HG03558 (cell line): Measurements from ENCODE around the gene IGLL5.

Experiments
- ATAC-seq: cut with Tn5 transposase; IDR thresholded peaks from one replicate; pipeline ENCODE4 v1.9.1; 2021; ENCODE audit warnings: moderate number of reproducible peaks; ENCODE audit not compliant: unreplicated experiment; ENCODE audit errors: extremely low read depth

IGLL5 gene

GRCh38 chr22:22882033-22882717, 5.4 kb upstream of the IGLL5 start:
- ATAC-seq, result no peak

DNA sequence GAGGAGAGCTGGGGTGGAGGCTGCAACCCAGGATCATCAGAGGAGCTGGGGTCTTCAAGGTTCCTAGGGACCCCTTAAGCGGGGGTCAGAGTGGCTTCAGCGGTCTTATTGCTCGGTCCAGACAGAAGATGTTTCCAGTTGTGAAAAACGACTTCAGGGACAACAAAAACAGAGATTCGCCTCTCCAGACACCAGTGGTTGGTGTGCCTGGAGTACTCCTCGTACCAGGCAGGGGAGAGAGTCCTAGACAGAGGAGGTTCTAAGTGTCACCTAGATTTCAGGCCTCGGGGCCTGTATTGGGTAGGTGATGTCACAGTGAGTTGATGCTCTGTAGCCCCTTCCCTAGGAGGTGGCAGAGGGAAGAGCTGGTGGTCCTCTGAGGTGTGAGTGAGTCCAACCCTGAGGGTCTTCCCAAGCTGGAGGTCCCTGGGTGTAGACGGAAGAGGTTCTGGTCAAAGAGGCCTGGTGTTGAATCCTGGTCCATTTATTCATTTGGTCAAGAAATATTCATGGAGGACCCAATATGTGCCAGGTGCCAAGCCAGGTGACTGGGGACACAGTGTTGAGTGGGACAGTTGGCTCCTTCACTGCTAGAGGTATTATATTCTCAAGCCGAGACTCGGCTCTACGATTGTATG, 4.4 kb upstream of the IGLL5 start:
- no peak for ATAC-seq

GRCh38 chr22:22884010-22884887, 3.4 kb upstream of the IGLL5 start:
- no peak for ATAC-seq

GRCh38 chr22:22884888-22885840, 2.5 kb upstream of the IGLL5 start:
- peak; percentile 38 for ATAC-seq

DNA sequence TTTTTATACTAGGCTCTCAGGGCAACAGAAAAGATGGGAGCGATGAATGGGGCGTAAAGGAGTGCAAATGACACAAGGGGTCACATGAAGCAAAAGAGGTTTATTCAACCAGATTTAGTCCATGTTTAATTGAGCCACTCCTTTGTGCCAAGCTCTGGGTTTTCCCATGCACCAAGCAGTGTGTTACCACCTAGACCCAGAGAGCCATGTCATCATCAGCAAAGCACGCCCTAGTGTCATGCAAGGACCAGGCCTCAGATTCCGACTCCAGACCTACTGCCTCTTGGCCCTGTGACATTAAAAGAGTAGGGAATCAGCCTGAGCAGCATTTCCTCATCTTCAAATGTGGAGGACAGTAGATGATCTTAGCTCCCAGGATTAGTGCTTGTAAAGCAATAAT, 1.1 kb upstream of the IGLL5 start:
- ATAC-seq, result no peak

- ATAC-seq, result no peak
Measured at GRCh38 chr22:22888571-22889353, 1.1 kb downstream of the IGLL5 start.

- ATAC-seq, result no peak
Measured at GRCh38 chr22:22890085-22890484, 2.5 kb downstream of the IGLL5 start.

DNA sequence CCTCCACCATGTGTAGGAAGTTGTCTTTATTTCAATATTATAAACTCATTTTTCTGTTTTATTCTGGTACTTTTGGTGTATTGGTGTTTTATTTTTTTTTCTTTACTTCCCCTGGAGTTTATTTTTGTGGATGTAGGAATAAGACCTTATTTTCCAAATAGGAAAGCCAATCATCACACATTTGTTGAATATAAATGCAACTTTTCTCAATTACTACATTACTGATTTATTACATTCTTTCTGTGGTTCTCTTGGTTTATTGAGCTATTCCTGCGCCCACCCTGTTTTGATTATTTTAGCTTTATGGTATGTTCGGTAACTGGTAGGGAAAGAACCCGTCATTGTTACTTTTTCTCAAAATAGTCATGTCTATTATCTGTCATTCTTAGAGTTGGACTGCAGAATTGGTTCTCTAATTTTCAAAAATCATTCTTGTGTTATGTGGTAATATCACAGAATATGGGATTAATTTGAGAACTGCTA, 3.6 kb downstream of the IGLL5 start:
- ATAC-seq, result no peak

GRCh38 chr22:22892096-22893052, 4.8 kb downstream of the IGLL5 start:
- ATAC-seq, result no peak

GRCh38 chr22:22893077-22893805, 5.6 kb downstream of the IGLL5 start:
- no peak for ATAC-seq

GRCh38 chr22:22893891-22894739, 6.5 kb downstream of the IGLL5 start:
- ATAC-seq, result no peak

DNA sequence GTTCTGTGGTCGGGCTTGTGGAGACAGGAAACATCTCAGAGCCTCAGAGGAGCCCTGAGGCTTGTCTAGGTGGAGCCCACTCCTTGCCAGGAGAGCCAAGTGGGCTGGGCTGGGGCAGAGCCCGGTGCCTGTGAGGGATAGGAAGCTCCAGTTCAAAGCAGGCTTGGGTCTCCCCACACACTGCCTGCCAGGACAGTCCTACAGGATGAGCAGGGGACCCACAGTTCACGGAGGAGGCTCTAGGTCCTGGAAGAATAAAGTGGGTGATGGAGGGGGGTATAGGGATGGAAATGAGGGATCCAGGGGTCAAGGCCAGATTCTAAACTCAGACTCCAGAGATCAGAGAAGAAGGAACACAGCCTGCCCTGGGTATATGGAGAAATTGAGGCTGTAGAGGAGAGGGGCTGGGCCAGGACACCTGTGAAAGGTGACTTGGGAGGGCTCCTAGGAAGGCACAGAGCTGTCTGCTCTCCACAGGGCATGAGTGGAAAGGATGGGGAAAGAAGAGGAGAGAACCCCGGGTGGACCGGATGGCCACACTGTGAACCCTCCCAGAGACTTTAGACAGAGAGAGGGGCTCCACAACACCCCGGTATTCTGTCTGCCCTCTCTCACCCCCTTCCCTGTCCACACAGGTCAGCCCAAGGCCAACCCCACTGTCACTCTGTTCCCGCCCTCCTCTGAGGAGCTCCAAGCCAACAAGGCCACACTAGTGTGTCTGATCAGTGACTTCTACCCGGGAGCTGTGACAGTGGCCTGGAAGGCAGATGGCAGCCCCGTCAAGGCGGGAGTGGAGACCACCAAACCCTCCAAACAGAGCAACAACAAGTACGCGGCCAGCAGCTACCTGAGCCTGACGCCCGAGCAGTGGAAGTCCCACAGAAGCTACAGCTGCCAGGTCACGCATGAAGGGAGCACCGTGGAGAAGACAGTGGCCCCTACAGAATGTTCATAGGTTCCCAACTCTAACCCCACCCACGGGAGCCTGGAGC, 7.4 kb downstream of the IGLL5 start:
- no peak for ATAC-seq

- ATAC-seq, result no peak
Measured at GRCh38 chr22:22895776-22896445, 8.3 kb downstream of the IGLL5 start.

- ATAC-seq, result no peak
Measured at GRCh38 chr22:22896601-22897000, 9.0 kb downstream of the IGLL5 start.

DNA sequence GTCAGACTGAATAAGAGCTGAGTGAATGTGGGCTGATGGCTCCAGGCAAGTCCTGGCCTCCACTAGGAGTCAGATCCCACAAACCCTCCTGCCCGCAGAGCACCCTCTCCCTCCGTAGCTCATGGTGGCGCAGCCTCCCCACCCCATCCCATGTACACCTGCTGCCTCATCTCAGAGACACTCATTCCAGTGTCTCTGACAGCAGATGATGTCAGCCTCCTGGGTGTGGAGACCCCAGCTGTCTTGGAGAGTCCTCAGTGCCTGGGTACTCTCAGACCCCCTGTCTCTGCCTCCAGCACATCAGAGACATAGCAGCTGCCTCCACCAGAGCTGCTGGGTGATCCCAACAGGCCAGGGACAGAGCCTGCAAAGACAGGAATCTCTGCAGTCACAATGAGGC, 9.5 kb downstream of the IGLL5 start:
- no peak for ATAC-seq
